ENCODE measurements around the gene VWDE. TPM values are rescaled to one million over a fixed set of nuclear protein-coding genes. Genes with fewer than 3 reads are reported as not detected.

Gene VWDE
- total and polyA plus RNA-seq, 2 experiments from 2014 or later: not detected

DNA sequence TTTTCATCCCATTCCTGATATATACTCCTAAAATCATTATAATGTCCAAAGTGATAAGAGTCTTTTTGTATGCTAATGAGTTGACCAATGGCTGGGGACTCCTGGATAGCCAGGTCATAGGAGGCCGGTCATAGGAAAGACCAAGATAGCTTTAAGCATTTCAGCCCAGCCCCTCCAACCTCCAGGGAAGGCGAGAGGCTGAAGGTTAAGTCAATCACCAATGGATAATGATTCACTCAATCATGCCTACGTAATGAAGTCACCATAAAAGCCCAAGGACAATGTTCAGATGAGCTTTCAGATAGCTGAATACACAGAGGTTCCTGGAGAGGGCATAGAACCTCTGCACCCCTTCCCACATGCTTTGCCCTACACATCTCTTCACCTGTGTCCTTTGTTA, 75.7 kb downstream of the VWDE start:
- H3K4me1 ChIP-seq (ENCODE audit: insufficient read depth): no peaks in the 10 kb centered on the region
- in situ Hi-C loops (cut with MboI): loop anchor here (10.0 kb wide), 1 partner anchor 263 kb away; no protein-coding TSS in a partner anchor

DNA sequence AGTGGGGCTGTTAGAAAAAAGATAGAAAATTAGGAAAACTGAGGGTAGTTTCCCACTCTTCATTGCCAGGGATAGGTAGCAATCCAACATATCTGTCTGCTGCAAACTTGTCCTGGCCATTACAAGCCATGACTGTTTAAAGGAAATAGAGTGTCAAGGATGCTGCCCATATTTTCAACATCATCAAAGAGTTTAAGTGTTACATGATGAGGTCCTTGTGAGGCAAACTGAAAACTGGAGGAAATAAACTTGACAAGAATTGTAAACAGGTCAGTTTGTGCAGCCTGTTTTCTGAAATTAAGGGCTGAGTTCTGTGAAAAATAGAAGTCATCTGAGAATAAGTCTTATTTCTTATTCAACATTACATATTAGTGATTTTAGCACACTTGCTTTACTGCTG, 78.0 kb downstream of the VWDE start:
- TF ChIP-seq EZH2phosphoT487 (IDR thresholded peaks at IDR 0.05; ENCODE audit: insufficient read depth, low read depth) (no peak), EZH2 (IDR thresholded peaks at IDR 0.05; ENCODE audit: insufficient read depth, poor library complexity, severe bottlenecking) (no peak)
- Histone ChIP-seq H3K79me2 (ENCODE audit: insufficient read depth) (no peaks in the 10 kb centered on the region), H3K27me3 (replicated peaks; ENCODE audit: insufficient read depth) (peaks cover 2% of the 10 kb centered on the region; the same call in 1 of the 2 replicates), H3K27ac (no peak overlapping the region), H3F3A (ENCODE audit: insufficient read depth) (no peaks in the 10 kb centered on the region), H3K4me3 (no peak overlapping the region), H3K36me3 (ENCODE audit: low read depth) (no peaks in the 10 kb centered on the region), H3K9ac (no peak overlapping the region), H3K4me2 (ENCODE audit: unreplicated experiment) (no peak overlapping the region), H3K9me2 (ENCODE audit: insufficient read depth) (no peaks in the 10 kb centered on the region), H3K9me3 (ENCODE audit: low read depth) (no peaks in the 10 kb centered on the region), H2AFZ (no peak overlapping the region), H4K20me1 (ENCODE audit: insufficient read depth) (no peaks in the 10 kb centered on the region), H3K4me1 (ENCODE audit: insufficient read depth) (no peaks in the 10 kb centered on the region)
- DNase-seq: no peak
- in situ Hi-C loops (cut with MboI): loop anchor here (10.0 kb wide), 1 partner anchor 261 kb away; no protein-coding TSS in a partner anchor

More for the DNA sequence above, 75.7 kb downstream of the VWDE start:
- no peaks in the 10 kb centered on the region for H4K20me1 ChIP-seq (ENCODE audit: insufficient read depth)
- H3K4me3 ChIP-seq: no peak overlapping the region
- no peak overlapping the region for H3K4me2 ChIP-seq (ENCODE audit: unreplicated experiment)
- no peak overlapping the region for H2AFZ ChIP-seq
- DNase-seq: no peak
- H3K9ac ChIP-seq: no peak overlapping the region
- no peaks in the 10 kb centered on the region for H3F3A ChIP-seq (ENCODE audit: insufficient read depth)
- H3K27me3 ChIP-seq (replicated peaks; ENCODE audit: insufficient read depth): peaks cover 6% of the 10 kb centered on the region; the same call in 1 of the 2 replicates
- 19 to 35% methylated on average over 3 of the region's 3 CpGs for WGBS, 2 experiments (ENCODE audit: low coverage in 1 of 2, low lambda C conversion rate in 2 of 2, missing lambda C conversion rate in 2 of 2)
- H3K27ac ChIP-seq: no peak overlapping the region
- H3K9me3 ChIP-seq (ENCODE audit: low read depth): no peaks in the 10 kb centered on the region
- no peaks in the 10 kb centered on the region for H3K9me2 ChIP-seq (ENCODE audit: insufficient read depth)
- no peaks in the 10 kb centered on the region for H3K36me3 ChIP-seq (ENCODE audit: low read depth)
- no peaks in the 10 kb centered on the region for H3K79me2 ChIP-seq (ENCODE audit: insufficient read depth)
- TF ChIP-seq EZH2 (IDR thresholded peaks at IDR 0.05; ENCODE audit: insufficient read depth, poor library complexity, severe bottlenecking): no peak

GRCh38 chr7:12323415-12323814, 80.2 kb downstream of the VWDE start:
- Histone ChIP-seq H3K4me1 (ENCODE audit: insufficient read depth) (no peaks in the 10 kb centered on the region), H3K9me3 (ENCODE audit: low read depth) (no peaks in the 10 kb centered on the region), H3K27me3 (replicated peaks; ENCODE audit: insufficient read depth) (no peaks in the 10 kb centered on the region), H3F3A (ENCODE audit: insufficient read depth) (no peaks in the 10 kb centered on the region), H3K4me3 (no peak overlapping the region), H2AFZ (no peak overlapping the region), H3K79me2 (ENCODE audit: insufficient read depth) (no peaks in the 10 kb centered on the region), H3K9ac (no peak overlapping the region), H4K20me1 (ENCODE audit: insufficient read depth) (no peaks in the 10 kb centered on the region), H3K27ac (no peak overlapping the region), H3K9me2 (ENCODE audit: insufficient read depth) (no peaks in the 10 kb centered on the region), H3K36me3 (ENCODE audit: low read depth) (no peaks in the 10 kb centered on the region), H3K4me2 (ENCODE audit: unreplicated experiment) (no peak overlapping the region)
- in situ Hi-C loops (cut with MboI): loop anchor here (10.0 to 25.0 kb wide), 2 partner anchors 259 to 886 kb away; no protein-coding TSS in a partner anchor
- whole genome bisulfite sequencing, 2 experiments (ENCODE audit: low coverage in 1 of 2, low lambda C conversion rate in 2 of 2, missing lambda C conversion rate in 2 of 2): 15 to 20% methylated on average over 10 of the region's 10 CpGs
- DNase-seq: peak; percentile 15
- no peak for TF ChIP-seq EZH2 (IDR thresholded peaks at IDR 0.05; ENCODE audit: insufficient read depth, poor library complexity, severe bottlenecking)
- TF ChIP-seq EZH2phosphoT487 (IDR thresholded peaks at IDR 0.05; ENCODE audit: insufficient read depth, low read depth): no peak

DNA sequence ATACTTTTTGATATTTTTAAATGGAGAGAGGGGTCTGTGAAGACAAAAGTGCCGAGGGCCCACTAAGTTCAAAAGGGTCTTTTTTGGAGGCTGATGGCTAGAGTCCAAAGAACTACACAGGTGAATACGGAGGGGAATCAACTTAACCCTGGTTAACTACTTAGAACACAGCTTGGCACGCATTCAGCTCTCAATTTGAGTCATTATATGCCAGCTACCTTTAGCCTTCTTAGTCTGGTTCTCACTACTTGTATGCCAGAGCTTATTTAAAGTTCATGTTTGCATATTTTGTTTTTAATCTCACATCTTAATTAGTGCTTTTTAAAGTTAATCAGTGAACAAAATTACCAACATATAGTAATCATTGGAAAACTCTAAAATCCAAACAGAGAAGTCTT, 80.8 kb downstream of the VWDE start:
- H3F3A ChIP-seq (ENCODE audit: insufficient read depth): no peaks in the 10 kb centered on the region
- no peaks in the 10 kb centered on the region for H3K36me3 ChIP-seq (ENCODE audit: low read depth)
- in situ Hi-C loops (cut with MboI): loop anchor here (10.0 to 25.0 kb wide), 2 partner anchors 258 to 886 kb away; no protein-coding TSS in a partner anchor
- no peak overlapping the region for H2AFZ ChIP-seq
- no peaks in the 10 kb centered on the region for H3K9me2 ChIP-seq (ENCODE audit: insufficient read depth)
- TF ChIP-seq EZH2phosphoT487 (IDR thresholded peaks at IDR 0.05; ENCODE audit: insufficient read depth, low read depth): no peak
- no peak for TF ChIP-seq EZH2 (IDR thresholded peaks at IDR 0.05; ENCODE audit: insufficient read depth, poor library complexity, severe bottlenecking)
- no peak overlapping the region for H3K27ac ChIP-seq
- H3K9me3 ChIP-seq (ENCODE audit: low read depth): no peaks in the 10 kb centered on the region
- no peaks in the 10 kb centered on the region for H3K4me1 ChIP-seq (ENCODE audit: insufficient read depth)
- DNase-seq: peak; percentile 9
- H4K20me1 ChIP-seq (ENCODE audit: insufficient read depth): no peaks in the 10 kb centered on the region
- 37 to 48% methylated on average over 3 of the region's 3 CpGs for WGBS, 2 experiments (ENCODE audit: low coverage in 1 of 2, low lambda C conversion rate in 2 of 2, missing lambda C conversion rate in 2 of 2)
- no peaks in the 10 kb centered on the region for H3K27me3 ChIP-seq (replicated peaks; ENCODE audit: insufficient read depth)
- H3K9ac ChIP-seq: no peak overlapping the region
- no peak overlapping the region for H3K4me2 ChIP-seq (ENCODE audit: unreplicated experiment)
- no peaks in the 10 kb centered on the region for H3K79me2 ChIP-seq (ENCODE audit: insufficient read depth)
- no peak overlapping the region for H3K4me3 ChIP-seq

All from GM23248 (cell line).